B cell (primary cell): ENCODE data around the gene SNRNP27. TPM values are rescaled to one million over a fixed set of nuclear protein-coding genes. Genes with fewer than 3 reads are reported as not detected.
A peak's percentile ranks its signal among the peaks of the same experiment; 100 is the strongest.

Experiments
- ATAC-seq: fragments of 200-7000 bp; cut with Tn5 transposase; one replicate; pipeline ENCODE4 v1.10.0; 2021; ENCODE audit warnings: low read depth, mild to moderate bottlenecking, moderate number of reproducible peaks, moderate library complexity
- CTCF ChIA-PET: fragments of 350-600 bp; sonication (Branson Sonifier 250); formaldehyde crosslinking; loops from one replicate; lab custom pipeline; 2021; ENCODE audit warnings: antibody characterized with exemption, inconsistent platforms; lab: Charles Lee
- POLR2A ChIA-PET: fragments of 350-600 bp; sonication (Branson Sonifier 250); formaldehyde crosslinking; loops from one replicate; lab custom pipeline; 2021; ENCODE audit warnings: antibody characterized with exemption; lab: Charles Lee
- DNase-seq: peaks from one replicate; pipeline ENCODE4 v3.0.0; 2013
- H2AFZ ChIP-seq: 2 replicates; pipeline ENCODE4 v1.6.1; 2012; ENCODE audit warnings: mild to moderate bottlenecking, low read depth, low read length; ENCODE audit not compliant: insufficient read depth, poor library complexity, severe bottlenecking
- H3K27ac ChIP-seq, 2 donors: 1 replicate in 1 of 2; 2 replicates in 1 of 2; pipeline ENCODE4 v1.5.1; 2012 to 2013; ENCODE audit warnings: low read length in 2 of 2, mild to moderate bottlenecking in 2 of 2, moderate library complexity in 1 of 2
- H3K27me3 ChIP-seq, 4 experiments: fragments of 200-600 bp in 1 of 4; sonication (generic) in 1 of 4; replicated peaks in 1 of 4; 1 replicate in 2 of 4; 2 replicates in 2 of 4; pipeline versions ENCODE4 v1.6.1 to v1.7.0; 2013 to 2016; ENCODE audit warnings: low read length in 3 of 4, mild to moderate bottlenecking in 2 of 4, mixed read lengths in 1 of 4, moderate library complexity in 1 of 4; ENCODE audit not compliant: insufficient read depth in 4 of 4, control insufficient read depth in 3 of 4; ENCODE audit errors: control extremely low read depth in 1 of 4
- H3K36me3 ChIP-seq, 2 experiments: replicated peaks in 1 of 2; 1 replicate in 1 of 2; 2 replicates in 1 of 2; pipeline versions ENCODE4 v1.6.1 to v1.7.1; 2013; ENCODE audit warnings: low read length in 1 of 2; ENCODE audit not compliant: insufficient read depth in 2 of 2, control insufficient read depth in 1 of 2; ENCODE audit errors: control extremely low read depth in 1 of 2, extremely low read depth in 1 of 2
- H3K4me1 ChIP-seq, 2 donors: fragments of 200-600 bp in 1 of 2; sonication (generic) in 1 of 2; 1 replicate in 1 of 2; 2 replicates in 1 of 2; pipeline versions ENCODE4 v1.5.1 to v1.6.1; 2013 to 2017; ENCODE audit warnings: low read length in 2 of 2; ENCODE audit not compliant: control insufficient read depth in 2 of 2, insufficient read depth in 2 of 2
- H3K4me2 ChIP-seq: replicated peaks from 2 replicates; pipeline ENCODE3; 2012; ENCODE audit warnings: mild to moderate bottlenecking, low read depth, low read length; ENCODE audit not compliant: poor library complexity, severe bottlenecking
- H3K4me3 ChIP-seq, 5 experiments: fragments of 200-600 bp in 1 of 5; sonication (generic) in 1 of 5; 1 replicate in 3 of 5; 2 replicates in 2 of 5; pipeline versions ENCODE4 v1.5.1 to v1.7.0; 2011 to 2016; ENCODE audit warnings: low read length in 4 of 5, mild to moderate bottlenecking in 4 of 5, low read depth in 2 of 5, control low read depth in 1 of 5, moderate library complexity in 1 of 5; ENCODE audit not compliant: insufficient read depth in 1 of 5; ENCODE audit errors: control extremely low read depth in 1 of 5, extremely low read depth in 1 of 5
- H3K79me2 ChIP-seq: fragments of 200-600 bp; sonication (generic); one replicate; pipeline ENCODE4 v1.6.0; 2016; ENCODE audit warnings: low read length; ENCODE audit not compliant: control insufficient read depth, insufficient read depth
- H3K9ac ChIP-seq: fragments of 200-600 bp; sonication (generic); 2 replicates; pipeline ENCODE4 v1.6.1; 2017; ENCODE audit warnings: mild to moderate bottlenecking, low read length, moderate library complexity
- H3K9me3 ChIP-seq, 3 donors: one replicate each; pipeline versions ENCODE4 v1.6.1 to v1.7.1; 2013; ENCODE audit warnings: low read length in 2 of 3; ENCODE audit not compliant: control insufficient read depth in 2 of 3, insufficient read depth in 1 of 3; ENCODE audit errors: control extremely low read depth in 1 of 3
- H4K20me1 ChIP-seq: 2 replicates; pipeline ENCODE4 v1.6.0; 2012; ENCODE audit warnings: mild to moderate bottlenecking, low read length; ENCODE audit not compliant: insufficient read depth, control insufficient read depth, poor library complexity, severe bottlenecking
- H3K27ac Mint-ChIP-seq: one replicate; pipeline ENCODE4 v1.8.0; 2021; ENCODE audit warnings: mixed read lengths
- H3K27me3 Mint-ChIP-seq: one replicate; pipeline ENCODE4 v1.8.0; 2021; ENCODE audit warnings: mixed read lengths
- H3K4me1 Mint-ChIP-seq: one replicate; pipeline ENCODE4 v1.8.0; 2021; ENCODE audit warnings: mixed read lengths
- H3K4me3 Mint-ChIP-seq: one replicate; pipeline ENCODE4 v1.8.0; 2021; ENCODE audit warnings: mixed read lengths
- H3K9me3 Mint-ChIP-seq: one replicate; pipeline ENCODE4 v1.8.0; 2022; ENCODE audit warnings: mixed read lengths; ENCODE audit not compliant: insufficient read depth
- EZH2 ChIP-seq: IDR thresholded peaks from 2 replicates; pipeline ENCODE4 v1.6.1; 2012; ENCODE audit warnings: borderline replicate concordance, low read depth, mild to moderate bottlenecking, moderate library complexity, low read length; ENCODE audit not compliant: insufficient read depth, poor library complexity, severe bottlenecking
- WGBS: methylation state at CpG from one replicate; pipeline ENCODE4 v1.1.5; 2013; ENCODE audit warnings: missing lambda C conversion rate; ENCODE audit not compliant: insufficient coverage; 5-methylcytosine and 5-hydroxymethylcytosine counted together
- intact Hi-C: fragments of 100-400 bp; cut with micrococcal nuclease; formaldehyde crosslinking; loops from one replicate; pipeline ENCODE4 v1.10.0; 2022
- polyA plus RNA-seq: library from polyadenylated mRNA; depleted of rRNA; stranded (reverse); fragments of >200 nt; gene quantifications from 2 replicates; pipeline ENCODE4 v1.2.3, GENCODE V29; 2012
- total RNA-seq, 2 donors: library from RNA; stranded (reverse); fragments of 120-200 nt in 1 of 2; gene quantifications; 1 replicate in 1 of 2; 2 replicates in 1 of 2; pipeline versions ENCODE4 v1.2.3 to v1.2.4, GENCODE V29; 2013 to 2022
- TF ChIP-seq, protein P1 (sequence below): fragments of 200-600 bp; IDR thresholded peaks from one replicate; pipeline ENCODE4 v1.8.0; 2022; ENCODE audit warnings: antibody characterized with exemption, mild to moderate bottlenecking

SNRNP27 gene
- total and polyA plus RNA-seq, 2 donors (not counting 1 experiment from before 2014, with no cell fraction given), result 20.5 to 54.8 TPM

DNA sequence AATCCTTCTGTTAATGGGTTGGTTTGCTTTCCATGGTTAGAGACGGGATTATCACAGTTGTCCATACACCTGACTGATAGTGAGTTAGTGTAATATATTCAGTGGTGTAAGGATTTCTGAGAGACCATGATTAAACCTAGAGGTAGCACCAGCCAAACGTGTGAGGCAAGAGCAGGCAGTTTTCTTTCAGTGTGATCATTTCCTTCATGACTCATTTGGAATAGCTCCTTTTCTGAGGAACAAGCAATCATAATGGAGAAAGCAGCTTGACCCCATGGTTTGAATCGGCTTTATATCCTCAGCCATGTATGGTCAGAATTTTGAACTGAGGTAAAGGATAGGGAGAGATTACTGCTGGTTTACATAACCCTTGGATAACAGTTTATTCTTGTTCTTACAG lies 24.1 kb downstream of the SNRNP27 start:
- Mint-ChIP-seq H3K4me1 (peaks cover 26% of the 10 kb centered on the region), H3K9me3 (no peaks in the 10 kb centered on the region), H3K27ac (no peak overlapping the region), H3K4me3 (peak overlapping the region; percentile 8), H3K27me3 (no peaks in the 10 kb centered on the region)
- Histone ChIP-seq H3K4me1 (peaks cover 18% of the 10 kb centered on the region in 2 donors), H3K27ac (peak overlapping the region in 1 of 2 donors; percentile 29), H3K4me3 (peak overlapping the region in 1 of 5 experiments; percentile 89), H3K27me3 (no peaks in the 10 kb centered on the region), H3K9me3 (no peaks in the 10 kb centered on the region), H4K20me1 (no peaks in the 10 kb centered on the region), H3K4me2 (peak overlapping the region; percentile 18), H2AFZ (no peak overlapping the region), H3K9ac (no peak overlapping the region), H3K36me3 (peaks cover 1 to 18% of the 10 kb centered on the region in 2 experiments), H3K79me2 (peaks cover 23% of the 10 kb centered on the region)
- no peak for TF ChIP-seq EZH2
- TF ChIP-seq, protein P1, sequence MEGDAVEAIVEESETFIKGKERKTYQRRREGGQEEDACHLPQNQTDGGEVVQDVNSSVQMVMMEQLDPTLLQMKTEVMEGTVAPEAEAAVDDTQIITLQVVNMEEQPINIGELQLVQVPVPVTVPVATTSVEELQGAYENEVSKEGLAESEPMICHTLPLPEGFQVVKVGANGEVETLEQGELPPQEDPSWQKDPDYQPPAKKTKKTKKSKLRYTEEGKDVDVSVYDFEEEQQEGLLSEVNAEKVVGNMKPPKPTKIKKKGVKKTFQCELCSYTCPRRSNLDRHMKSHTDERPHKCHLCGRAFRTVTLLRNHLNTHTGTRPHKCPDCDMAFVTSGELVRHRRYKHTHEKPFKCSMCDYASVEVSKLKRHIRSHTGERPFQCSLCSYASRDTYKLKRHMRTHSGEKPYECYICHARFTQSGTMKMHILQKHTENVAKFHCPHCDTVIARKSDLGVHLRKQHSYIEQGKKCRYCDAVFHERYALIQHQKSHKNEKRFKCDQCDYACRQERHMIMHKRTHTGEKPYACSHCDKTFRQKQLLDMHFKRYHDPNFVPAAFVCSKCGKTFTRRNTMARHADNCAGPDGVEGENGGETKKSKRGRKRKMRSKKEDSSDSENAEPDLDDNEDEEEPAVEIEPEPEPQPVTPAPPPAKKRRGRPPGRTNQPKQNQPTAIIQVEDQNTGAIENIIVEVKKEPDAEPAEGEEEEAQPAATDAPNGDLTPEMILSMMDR, result no peak
- ChIA-PET CTCF (interaction anchor here (0.6 to 2.1 kb wide), 3 partner anchors 153 to 255 kb away, joined by 3 to 5 read pairs (median 3); no protein-coding TSS in a partner anchor), POLR2A (no interaction called here)
- DNase-seq (no peak), ATAC-seq (no peak)
- 57% methylated on average over 1 of the region's 3 CpGs for WGBS
- intact Hi-C loops, result no loop called here

DNA sequence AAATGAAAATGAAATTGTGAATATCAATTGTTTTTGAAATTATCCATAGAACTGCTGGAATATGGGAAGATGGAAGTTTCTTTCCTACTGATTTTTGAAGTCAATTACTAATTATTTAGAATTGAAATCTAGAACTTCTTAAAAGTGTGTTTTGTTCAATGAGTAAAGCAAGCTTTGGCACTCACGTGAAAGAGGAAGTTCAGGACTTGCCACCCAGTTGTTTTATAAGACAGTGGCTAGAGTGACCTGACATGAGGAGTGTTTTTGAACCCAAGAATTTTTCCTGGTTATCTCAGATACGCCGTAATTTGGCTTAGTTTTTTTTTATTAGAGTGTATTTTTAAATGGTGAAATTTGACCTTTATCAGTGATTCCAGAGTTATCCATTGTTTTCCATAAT lies 24.6 kb downstream of the SNRNP27 start:
- H3K9me3 Mint-ChIP-seq, result no peaks in the 10 kb centered on the region
- H3K4me3 Mint-ChIP-seq, result peak overlapping the region; percentile 8
- Histone ChIP-seq H3K4me1 (peaks cover 18% of the 10 kb centered on the region in 2 donors), H3K4me3 (peak overlapping the region in 1 of 5 experiments; percentile 89), H3K9ac (no peak overlapping the region), H3K9me3 (no peaks in the 10 kb centered on the region), H3K27me3 (no peaks in the 10 kb centered on the region), H4K20me1 (no peaks in the 10 kb centered on the region), H3K4me2 (peak overlapping the region; percentile 18), H3K36me3 (peaks cover 1 to 21% of the 10 kb centered on the region in 2 experiments), H3K79me2 (peaks cover 27% of the 10 kb centered on the region), H2AFZ (no peak overlapping the region), H3K27ac (peak overlapping the region in 1 of 2 donors; percentile 29)
- ChIA-PET CTCF (interaction anchor here (0.6 to 2.1 kb wide), 3 partner anchors 153 to 254 kb away, joined by 3 to 5 read pairs (median 3); no protein-coding TSS in a partner anchor), POLR2A (no interaction called here)
- TF ChIP-seq, protein P1, result no peak
- TF ChIP-seq EZH2, result no peak
- peak; percentile 52 for DNase-seq
- 0% methylated on average over 1 of the region's 3 CpGs for WGBS
- H3K4me1 Mint-ChIP-seq, result peaks cover 25% of the 10 kb centered on the region
- no peak overlapping the region for H3K27ac Mint-ChIP-seq
- H3K27me3 Mint-ChIP-seq, result no peaks in the 10 kb centered on the region
- no peak for ATAC-seq
- intact Hi-C loops, result no loop called here
